Activated CD4-positive, alpha-beta T cell treated with anti-CD3 and anti-CD28 coated beads, Interleukin-2, amount 50 U/mL, for 48 hours (primary cell): Measurements from ENCODE around the gene MSGN1.
A peak's percentile ranks its signal among the peaks of the same experiment; 100 is the strongest.

Source experiments
- DNase-seq, 2 experiments: peaks; one replicate each; pipeline ENCODE4 v3.0.0-alpha.2; 2020

The MSGN1 gene

GRCh38 chr2:17850151-17850550 is 33.9 kb downstream of the MSGN1 start:
- no peak for DNase-seq

GRCh38 chr2:17851731-17852585 is 35.7 kb downstream of the MSGN1 start:
- DNase-seq: peak; percentile 35 to 38

GRCh38 chr2:17853799-17854198 is 37.5 kb downstream of the MSGN1 start:
- no peak for DNase-seq

GRCh38 chr2:17857021-17857420 is 40.8 kb downstream of the MSGN1 start:
- no peak for DNase-seq

GRCh38 chr2:17858064-17858463 is 41.8 kb downstream of the MSGN1 start:
- no peak for DNase-seq

- no peak for DNase-seq
Measured at GRCh38 chr2:17863539-17863938, 47.3 kb downstream of the MSGN1 start.

GRCh38 chr2:17864676-17865075 is 48.4 kb downstream of the MSGN1 start:
- no peak for DNase-seq

GRCh38 chr2:17867133-17867532 is 50.9 kb downstream of the MSGN1 start:
- DNase-seq: no peak
